LNCaP clone FGC (cell line): ENCODE results near the gene SPRTN.

Experiments used
- DNase-seq: peaks from one replicate; pipeline ENCODE4 v3.0.0-alpha.2; 2011; ENCODE audit warnings: low read depth
- H3K4me3 ChIP-seq: 2 replicates; pipeline ENCODE4 v1.5.1; 2011; ENCODE audit warnings: mild to moderate bottlenecking, low read depth, low read length, control low read depth
- TF ChIP-seq, protein P1 (sequence below): IDR thresholded peaks from 2 replicates; pipeline ENCODE4 v1.5.1; 2012; ENCODE audit warnings: mild to moderate bottlenecking; ENCODE audit not compliant: control insufficient read depth, insufficient read depth; ENCODE audit errors: extremely low read depth

SPRTN gene

DNA sequence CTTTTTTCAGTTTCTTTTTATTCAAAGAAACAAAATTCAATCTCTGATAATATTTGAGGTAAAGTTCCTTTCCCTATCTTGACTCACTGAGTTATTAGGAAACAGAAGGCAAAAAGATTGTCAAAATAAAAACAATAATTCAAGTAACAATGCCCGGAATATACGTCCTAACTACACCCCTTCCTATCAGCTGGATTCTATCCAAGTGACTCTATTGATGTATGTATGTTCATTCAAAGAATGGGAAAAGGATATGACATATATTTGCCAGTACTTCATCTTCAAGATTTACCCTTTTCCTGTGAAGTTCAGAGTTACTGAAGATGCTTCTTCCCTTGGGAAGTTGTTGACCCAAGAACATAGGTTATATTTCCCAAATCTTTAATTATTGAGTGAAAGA, 13.7 kb downstream of the SPRTN start:
- TF ChIP-seq, protein P1, sequence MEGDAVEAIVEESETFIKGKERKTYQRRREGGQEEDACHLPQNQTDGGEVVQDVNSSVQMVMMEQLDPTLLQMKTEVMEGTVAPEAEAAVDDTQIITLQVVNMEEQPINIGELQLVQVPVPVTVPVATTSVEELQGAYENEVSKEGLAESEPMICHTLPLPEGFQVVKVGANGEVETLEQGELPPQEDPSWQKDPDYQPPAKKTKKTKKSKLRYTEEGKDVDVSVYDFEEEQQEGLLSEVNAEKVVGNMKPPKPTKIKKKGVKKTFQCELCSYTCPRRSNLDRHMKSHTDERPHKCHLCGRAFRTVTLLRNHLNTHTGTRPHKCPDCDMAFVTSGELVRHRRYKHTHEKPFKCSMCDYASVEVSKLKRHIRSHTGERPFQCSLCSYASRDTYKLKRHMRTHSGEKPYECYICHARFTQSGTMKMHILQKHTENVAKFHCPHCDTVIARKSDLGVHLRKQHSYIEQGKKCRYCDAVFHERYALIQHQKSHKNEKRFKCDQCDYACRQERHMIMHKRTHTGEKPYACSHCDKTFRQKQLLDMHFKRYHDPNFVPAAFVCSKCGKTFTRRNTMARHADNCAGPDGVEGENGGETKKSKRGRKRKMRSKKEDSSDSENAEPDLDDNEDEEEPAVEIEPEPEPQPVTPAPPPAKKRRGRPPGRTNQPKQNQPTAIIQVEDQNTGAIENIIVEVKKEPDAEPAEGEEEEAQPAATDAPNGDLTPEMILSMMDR = no peak
- no peak overlapping the region for H3K4me3 ChIP-seq
- no peak for DNase-seq

DNA sequence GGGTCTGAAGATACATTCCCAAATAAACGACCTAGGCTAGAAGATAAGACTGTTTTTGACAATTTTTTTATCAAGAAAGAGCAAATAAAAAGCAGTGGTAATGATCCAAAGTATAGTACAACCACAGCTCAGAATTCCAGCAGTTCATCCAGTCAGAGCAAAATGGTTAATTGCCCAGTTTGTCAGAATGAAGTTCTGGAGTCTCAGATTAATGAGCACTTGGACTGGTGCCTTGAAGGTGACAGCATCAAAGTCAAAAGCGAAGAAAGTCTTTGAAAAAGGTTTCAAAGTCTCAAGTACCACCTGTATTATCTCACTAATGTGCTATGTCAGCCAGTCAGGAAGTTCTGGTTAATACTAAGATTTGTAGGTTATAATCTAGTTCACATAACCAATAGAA, 15.0 kb downstream of the SPRTN start:
- no peak overlapping the region for H3K4me3 ChIP-seq
- TF ChIP-seq, protein P1 = no peak
- no peak for DNase-seq

DNA sequence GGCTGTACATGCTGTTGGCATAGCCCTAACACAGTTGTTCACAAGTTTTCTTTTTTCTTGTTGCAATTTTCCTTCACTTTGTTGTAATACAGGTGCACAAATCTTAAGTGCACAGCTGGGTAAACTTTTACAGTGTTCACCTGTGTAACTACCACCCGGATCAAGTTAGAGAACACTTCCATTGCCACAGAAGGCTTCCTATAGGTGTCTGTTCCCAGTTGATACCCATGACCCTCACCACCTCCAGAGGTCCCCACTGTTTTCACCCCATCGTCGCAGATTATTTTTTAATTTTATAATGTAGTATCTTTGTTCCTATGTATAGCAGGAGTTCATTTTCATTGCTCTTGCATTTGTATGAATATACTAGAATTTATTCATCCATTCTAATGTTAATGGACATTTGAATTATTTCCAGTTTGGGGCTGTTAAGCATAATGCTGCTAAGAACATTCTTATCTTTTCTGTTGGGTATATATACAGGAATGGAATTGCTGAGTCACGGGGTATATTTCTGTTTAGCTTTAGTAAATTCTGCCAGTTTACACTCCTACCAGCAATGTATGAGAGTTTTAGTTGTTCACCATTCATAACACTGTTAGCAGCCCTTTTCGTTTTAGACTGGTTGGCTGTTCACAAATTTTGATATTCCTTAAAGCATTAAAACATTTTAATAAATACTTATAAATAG, 16.4 kb downstream of the SPRTN start:
- no peak for DNase-seq
- no peak overlapping the region for H3K4me3 ChIP-seq
- TF ChIP-seq, protein P1 = no peak

DNA sequence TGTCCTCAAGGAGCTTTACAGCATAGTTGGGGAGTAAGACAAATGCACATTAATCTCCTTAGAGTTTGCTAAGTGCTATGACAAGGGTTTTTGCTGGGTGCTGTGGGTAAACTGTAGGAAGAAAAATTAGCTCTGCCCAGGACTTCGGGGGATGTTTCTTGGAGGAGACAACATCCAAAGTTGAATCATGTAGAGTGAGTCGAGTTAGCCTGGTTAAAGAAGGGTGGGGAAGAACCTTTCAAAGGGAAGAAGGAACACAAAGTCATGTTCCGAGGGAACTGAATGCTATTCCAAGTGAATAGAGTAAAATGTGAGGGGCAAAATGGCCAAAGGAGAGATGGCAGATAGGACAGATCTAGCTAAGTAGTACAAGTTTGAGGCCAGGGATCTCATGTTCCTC, 17.1 kb downstream of the SPRTN start:
- TF ChIP-seq, protein P1 = no peak
- DNase-seq = no peak
- H3K4me3 ChIP-seq = no peak overlapping the region

DNA sequence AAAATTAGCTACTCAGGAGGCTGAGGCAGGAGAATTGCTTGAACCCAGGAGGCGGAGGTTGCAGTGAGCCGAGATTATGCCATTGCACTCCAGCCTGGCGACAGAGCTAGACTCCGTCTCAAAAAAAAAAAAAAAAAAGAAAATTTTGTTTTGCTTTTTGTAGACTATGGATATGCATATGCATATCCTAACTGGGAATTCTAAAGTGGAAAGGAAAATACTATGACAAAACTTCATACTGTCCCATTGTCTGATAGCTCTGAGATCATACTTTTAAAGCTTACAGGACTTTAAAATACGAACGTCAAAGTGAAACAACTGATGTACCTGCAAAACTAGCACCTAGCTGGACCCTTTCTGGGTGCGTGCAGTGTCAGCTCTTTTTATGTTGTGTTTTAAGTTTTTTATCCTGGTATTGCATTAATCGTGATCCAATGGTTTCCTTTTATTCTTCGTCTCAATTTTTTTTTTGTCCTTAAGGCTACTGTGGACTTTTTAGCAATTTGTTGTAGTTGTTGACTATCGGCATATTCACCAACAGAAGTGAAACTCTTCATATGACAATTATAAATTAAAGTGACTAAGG, 19.2 kb downstream of the SPRTN start:
- H3K4me3 ChIP-seq = no peak overlapping the region
- TF ChIP-seq, protein P1 = no peak
- DNase-seq = no peak

DNA sequence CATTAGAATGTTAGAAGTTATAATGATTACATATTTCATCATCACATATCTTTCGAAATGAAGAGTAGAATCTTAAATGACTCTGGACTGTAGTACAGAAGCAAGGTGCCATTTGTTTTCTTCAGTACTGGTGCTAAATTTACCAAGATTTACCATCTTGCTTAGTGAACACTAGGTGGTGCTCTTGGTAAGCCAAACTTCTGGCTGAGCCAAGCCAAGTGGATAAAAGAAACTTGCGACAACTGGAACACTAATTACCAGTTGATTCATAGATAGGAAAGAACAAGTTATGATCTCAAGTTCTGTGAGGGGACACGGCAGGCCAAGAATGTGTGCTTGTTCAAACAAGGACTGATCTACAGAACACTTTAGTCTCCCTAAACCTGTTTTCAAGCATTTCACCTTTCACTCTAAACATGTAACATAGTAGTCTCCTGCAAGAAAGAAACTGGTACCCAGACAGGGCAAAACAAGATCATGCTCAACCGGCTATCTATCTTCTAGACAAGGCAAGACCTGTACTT, 19.8 kb downstream of the SPRTN start:
- no peak overlapping the region for H3K4me3 ChIP-seq
- TF ChIP-seq, protein P1 = peak; percentile 79
- DNase-seq = peak; percentile 53

DNA sequence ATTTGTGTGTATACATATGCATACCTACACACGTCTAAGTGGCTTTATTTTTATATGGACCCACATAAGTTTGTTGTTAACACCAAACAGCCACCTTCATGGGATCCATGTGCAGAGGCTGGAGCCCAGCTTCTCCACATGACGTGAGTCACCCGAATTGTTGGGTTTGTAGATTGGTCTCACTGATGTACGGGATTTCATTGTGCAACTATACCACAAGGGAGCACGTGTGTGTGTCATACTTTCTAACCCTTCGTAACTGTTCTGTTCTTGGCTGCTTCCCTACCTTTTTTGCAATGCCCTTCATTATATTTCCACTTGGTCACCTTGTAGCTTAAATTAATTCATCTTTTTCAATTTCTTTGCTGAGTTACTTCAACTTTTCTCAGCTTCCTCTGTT, 21.0 kb downstream of the SPRTN start:
- DNase-seq = no peak
- no peak overlapping the region for H3K4me3 ChIP-seq
- TF ChIP-seq, protein P1 = no peak
